ENCODE measurements around the gene VPS39.

DNA sequence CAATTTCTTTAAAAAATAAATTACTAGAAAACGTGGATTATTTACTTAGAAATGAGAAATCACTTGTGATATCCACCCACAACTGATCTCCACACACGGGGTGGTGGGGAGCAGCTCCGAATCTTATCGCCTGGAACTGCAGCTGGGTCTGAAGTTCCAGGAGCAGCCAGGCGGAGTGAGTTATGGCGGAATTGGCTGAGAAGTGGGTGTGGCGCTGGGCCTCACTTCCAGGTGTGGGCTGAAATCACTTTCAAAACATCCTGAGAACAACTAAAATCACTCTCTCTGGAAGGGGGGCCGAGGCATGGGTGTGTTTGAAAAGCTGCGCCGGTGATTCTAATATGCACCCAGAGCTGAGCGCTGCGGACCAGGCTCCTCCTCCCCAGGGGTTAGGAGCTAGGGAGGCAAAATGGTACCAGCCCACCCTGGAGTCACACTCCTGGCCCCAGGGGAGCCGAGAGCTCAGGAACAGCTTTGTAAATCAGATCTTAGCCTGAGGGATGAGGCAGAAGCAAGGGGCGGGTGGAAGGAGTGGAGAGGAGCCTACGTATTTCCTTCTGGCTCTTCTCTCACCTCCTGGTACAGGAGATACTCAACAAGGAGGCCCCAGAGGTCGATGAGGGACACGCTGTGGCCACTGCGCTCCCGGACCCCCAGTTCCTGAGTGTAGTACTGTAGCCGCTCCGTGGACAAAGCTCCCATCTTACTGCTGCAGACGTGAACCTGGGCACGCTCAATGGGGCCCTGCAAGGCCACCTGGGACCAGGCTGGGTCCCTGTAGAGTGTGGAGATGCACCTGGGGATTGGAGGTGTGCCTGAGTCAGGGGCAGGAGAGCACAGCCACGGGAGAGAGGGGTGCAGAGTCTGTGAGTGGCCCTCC is 61.3 kb downstream of the VPS39 start:
- TF ChIP-seq POLR2AphosphoS5 (IDR thresholded peaks at IDR 0.05; ENCODE audit: low read depth, low read length) (no peak), POLR2A (IDR thresholded peaks at IDR 0.05; ENCODE audit: low read depth, low read length) (no peak), TAF1 (IDR thresholded peaks at IDR 0.05; ENCODE audit: low read depth, low read length) (no peak), SPI1 (IDR thresholded peaks at IDR 0.05; ENCODE audit: low read depth, low read length) (no peak), POU2F2 (IDR thresholded peaks at IDR 0.05; ENCODE audit: low read depth, low read length) (no peak)

Data from GM12891 (cell line).